ENCODE results near the gene COL4A2.
"Not testable (repeated sequence)": the region's sequence is repeated elsewhere in the genome, so short reads cannot be mapped to it uniquely, and the experiment has no call there.

COL4A2 gene

DNA sequence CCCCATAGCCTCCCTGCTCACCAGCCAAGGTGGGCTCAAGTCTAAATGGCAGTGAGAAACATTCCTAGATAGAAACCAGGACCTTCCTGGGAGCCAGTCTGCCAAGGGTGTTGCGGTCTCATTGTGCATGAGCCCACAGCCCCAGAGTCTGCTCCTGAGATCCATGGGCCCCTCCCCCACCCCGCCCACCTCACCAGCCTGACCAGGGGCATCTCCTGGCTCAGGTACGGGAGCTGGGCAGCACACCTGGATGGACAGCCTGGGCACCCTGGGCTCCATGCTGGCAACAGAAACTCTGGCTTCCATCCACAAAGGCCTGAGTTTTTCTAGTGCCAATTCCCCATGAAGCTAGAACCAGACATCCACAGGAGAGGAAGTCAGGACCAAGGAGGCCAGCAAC is 188.8 kb downstream of the COL4A2 start:
- DNase-seq (ENCODE audit: low read depth in 2 of 2), result no peak

- no peak for DNase-seq (ENCODE audit: low read depth in 2 of 2)
Observed at GRCh38 chr13:110496281-110496680, 189.2 kb downstream of the COL4A2 start.

GRCh38 chr13:110497003-110497402 is 189.9 kb downstream of the COL4A2 start:
- no peak for DNase-seq (ENCODE audit: low read depth in 2 of 2)

DNA sequence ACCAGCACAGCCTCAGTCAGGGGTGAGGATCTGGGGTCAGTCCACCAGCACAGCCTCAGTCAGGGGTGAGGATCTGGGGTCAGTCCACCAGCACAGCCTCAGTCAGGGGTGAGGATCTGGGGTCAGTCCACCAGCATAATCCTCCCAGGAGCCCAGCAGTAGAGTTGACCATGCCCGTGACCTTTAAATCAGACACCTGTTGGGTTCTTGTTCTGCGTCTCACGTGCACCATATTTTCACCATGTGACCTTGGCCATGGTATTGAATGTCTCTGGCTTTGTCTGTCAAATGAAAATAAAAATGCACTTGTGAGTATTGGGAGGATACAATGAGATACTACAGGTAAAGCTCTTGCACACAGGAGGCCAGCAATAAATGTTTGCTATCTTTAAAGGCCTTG is 190.8 kb downstream of the COL4A2 start:
- not testable (repeated sequence) for DNase-seq (ENCODE audit: low read depth in 2 of 2)

- no peak for DNase-seq (ENCODE audit: low read depth in 2 of 2)
Observed at GRCh38 chr13:110498327-110498726, 191.2 kb downstream of the COL4A2 start.

DNA sequence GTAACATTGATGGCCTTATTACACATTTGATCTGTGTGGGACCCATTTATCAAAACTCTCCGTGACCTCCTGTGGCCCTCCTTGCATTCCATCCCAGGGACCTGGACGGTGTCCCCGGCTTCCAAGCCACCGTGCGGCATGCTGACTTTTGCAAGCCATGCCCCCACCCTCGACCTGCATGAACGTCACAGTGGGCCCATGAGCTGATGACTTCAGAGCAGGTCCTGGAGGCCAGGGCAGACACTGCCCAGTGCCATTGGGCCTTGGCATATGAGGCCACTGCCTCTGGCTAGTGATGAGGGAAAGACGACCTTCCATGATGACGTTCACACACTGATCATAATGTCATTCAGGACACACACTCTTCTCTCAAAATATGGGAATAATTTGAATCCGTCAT is 191.7 kb downstream of the COL4A2 start:
- DNase-seq (ENCODE audit: low read depth in 2 of 2), result no peak

DNA sequence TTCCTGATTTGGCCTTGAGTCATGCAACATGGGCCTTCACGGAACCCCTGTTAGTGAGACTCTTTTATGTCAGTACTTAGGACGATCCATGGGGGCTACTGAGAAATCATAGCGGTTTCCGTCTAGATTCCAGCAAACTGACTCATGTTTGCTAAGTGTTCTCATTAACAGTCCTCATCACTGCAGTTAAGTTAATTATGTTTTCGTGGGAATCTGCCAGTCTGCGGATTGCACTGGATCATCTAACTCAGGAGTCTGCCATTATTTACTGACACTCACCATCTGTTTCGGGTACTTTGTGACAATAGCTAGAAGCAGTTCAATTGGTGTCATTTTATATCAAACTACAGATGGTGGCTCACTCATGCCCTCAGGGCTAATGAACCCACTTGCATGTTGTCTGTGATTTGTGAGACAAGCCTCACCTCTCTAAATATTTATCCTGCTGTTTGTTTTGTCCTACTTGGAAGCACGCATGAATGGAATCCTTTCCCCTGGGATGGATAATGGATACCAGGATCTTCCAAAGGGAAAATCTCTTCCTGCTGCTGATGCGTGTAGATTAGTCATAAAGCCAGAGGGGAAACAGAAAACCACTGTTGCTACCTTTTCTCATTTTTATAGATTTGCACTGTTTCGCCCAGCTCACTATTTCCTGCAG is 192.7 kb downstream of the COL4A2 start:
- DNase-seq (ENCODE audit: low read depth in 2 of 2), result peak; percentile 31 to 44

DNA sequence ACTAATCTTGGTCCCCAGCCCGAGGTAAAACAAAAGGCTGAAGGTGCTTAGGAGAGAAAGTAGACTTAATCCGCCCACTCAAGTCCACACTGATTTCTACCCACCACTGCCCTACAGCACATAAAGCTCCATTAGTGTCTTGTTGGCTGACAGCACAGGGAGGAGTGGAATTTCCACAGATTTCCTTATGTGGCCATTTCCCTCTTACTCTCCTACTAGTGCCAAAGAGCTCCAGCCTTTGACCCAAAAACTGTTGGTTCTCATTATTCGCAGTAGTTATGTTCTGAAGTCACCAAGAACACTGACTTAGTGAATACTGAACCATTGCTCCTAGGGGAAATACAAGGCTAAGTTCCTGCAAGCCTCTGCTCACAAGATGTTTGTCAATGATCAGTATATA is 193.3 kb downstream of the COL4A2 start:
- DNase-seq (ENCODE audit: low read depth in 2 of 2), result no peak

DNA sequence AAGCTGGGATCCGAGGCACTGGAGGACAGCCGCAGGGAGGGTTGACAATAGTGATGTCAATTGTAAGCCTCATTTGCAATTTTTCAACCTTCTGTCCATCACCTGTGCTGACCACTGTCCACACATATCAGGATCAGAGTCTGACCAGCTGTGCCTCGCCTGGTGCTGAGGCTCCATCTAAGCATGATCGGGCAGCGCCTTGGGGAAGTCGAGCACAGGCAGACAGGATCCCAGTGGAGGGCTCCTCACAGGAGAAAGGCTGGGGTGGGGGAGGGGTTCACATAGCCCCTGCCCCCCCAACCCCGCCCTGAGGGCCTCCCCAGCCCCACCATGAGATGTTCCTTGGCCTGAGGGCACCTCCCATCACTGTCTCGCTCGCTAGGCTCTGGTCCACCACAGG is 194.1 kb downstream of the COL4A2 start:
- no peak for DNase-seq (ENCODE audit: low read depth in 2 of 2)

GRCh38 chr13:110503037-110503901 is 196.2 kb downstream of the COL4A2 start:
- DNase-seq (ENCODE audit: low read depth in 2 of 2), result no peak

GRCh38 chr13:110503979-110504499 is 197.0 kb downstream of the COL4A2 start:
- DNase-seq (ENCODE audit: low read depth in 2 of 2), result no peak

DNA sequence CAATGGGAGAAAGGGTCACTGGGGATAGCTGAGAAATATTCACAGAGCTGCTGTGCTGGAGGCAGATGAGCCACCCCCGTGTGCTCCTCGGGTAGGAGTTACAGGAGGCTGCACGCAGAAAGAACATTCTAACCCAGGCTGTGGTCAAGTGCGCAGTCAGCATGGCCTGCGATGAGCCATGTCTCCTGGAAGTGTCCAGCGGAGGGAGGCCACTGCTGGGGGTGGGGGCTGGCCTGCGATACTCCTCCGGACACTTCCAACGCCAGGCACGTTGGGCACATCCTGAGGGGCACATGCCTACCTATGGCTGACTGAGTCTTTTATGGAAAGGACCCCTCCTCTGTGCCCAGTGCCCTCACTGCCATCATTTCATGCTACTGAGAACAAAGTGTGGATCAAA is 198.5 kb downstream of the COL4A2 start:
- no peak for DNase-seq (ENCODE audit: low read depth in 2 of 2)

GRCh38 chr13:110506396-110506795 is 199.3 kb downstream of the COL4A2 start:
- DNase-seq (ENCODE audit: low read depth in 2 of 2), result no peak

- no peak for DNase-seq (ENCODE audit: low read depth in 2 of 2)
Observed at GRCh38 chr13:110506859-110507566, 199.9 kb downstream of the COL4A2 start.

DNA sequence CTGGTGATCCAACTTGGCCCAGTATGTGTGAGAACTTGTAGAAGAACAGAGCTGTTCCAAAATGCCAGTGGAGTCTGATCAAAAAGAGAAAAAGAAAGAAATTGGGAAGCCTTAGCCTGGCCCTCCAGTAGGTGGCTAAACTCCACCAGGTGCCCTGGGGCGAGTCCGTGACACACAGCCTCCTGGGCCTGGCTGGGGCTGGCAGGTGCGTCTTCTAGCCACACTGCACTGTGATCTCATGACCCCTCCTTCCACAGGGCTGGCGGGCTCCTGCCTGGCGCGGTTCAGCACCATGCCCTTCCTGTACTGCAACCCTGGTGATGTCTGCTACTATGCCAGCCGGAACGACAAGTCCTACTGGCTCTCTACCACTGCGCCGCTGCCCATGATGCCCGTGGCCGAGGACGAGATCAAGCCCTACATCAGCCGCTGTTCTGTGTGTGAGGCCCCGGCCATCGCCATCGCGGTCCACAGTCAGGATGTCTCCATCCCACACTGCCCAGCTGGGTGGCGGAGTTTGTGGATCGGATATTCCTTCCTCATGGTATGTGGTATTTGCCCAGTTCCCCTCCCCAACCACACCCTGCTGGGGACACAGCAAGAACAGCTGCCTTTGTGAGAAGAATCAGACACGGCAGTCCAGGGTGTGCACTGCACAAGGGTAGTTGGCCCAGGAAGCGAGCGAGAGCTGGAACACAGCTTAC is 200.7 kb downstream of the COL4A2 start:
- no peak for DNase-seq (ENCODE audit: low read depth in 2 of 2)

GRCh38 chr13:110509478-110509926 is 202.4 kb downstream of the COL4A2 start:
- no peak for DNase-seq (ENCODE audit: low read depth in 2 of 2)

DNA sequence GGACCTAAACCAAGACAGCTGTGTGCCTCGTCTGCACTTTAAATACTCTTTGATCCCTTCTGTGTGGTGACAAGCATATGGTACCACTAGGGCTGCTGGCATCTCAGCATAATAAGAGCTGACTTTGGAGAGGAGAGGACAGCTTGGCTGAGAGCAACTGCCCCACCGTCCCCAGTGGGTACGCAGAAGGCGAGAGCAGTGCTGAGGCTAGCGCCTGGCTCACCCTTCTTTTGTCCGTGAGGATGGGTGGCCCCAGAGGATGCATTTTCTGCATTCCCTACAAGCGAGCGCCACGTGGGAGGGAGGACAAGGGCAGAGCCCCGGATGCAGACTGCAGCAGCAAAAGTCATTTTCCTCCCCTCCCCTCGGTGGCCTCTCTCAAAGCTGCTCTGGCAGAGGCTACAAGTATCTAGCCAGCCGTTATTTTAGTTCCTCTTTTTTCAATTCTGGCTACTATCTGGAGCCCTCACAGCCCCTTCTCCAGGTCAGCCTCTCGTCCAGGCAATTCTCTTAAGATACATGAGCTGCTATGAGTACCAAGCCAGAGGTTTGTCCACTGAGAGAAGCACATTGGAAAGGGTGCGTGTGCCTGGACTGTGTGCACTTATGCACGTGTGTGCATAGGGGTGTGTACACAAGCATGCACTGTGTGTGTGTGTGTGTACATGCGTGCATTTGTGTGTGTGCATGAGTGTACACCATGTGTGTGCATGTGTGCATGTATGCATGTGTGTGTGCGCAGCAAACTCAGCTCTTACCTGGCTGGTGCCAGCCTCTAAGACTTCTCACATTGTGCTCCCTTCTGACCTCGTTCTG is 203.1 kb downstream of the COL4A2 start:
- DNase-seq (ENCODE audit: low read depth in 2 of 2), result no peak

- no peak for DNase-seq (ENCODE audit: low read depth in 2 of 2)
Observed at GRCh38 chr13:110511509-110512181, 204.6 kb downstream of the COL4A2 start.

DNA sequence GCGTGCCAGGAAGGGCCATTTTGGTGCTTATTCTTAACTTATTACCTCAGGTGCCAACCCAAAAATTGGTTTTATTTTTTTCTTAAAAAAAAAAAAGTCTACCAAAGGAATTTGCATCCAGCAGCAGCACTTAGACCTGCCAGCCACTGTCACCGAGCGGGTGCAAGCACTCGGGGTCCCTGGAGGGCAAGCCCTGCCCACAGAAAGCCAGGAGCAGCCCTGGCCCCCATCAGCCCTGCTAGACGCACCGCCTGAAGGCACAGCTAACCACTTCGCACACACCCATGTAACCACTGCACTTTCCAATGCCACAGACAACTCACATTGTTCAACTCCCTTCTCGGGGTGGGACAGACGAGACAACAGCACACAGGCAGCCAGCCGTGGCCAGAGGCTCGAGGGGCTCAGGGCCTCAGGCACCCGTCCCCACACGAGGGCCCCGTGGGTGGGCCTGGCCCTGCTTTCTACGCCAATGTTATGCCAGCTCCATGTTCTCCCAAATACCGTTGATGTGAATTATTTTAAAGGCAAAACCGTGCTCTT is 205.2 kb downstream of the COL4A2 start:
- DNase-seq (ENCODE audit: low read depth in 2 of 2), result no peak

DNA sequence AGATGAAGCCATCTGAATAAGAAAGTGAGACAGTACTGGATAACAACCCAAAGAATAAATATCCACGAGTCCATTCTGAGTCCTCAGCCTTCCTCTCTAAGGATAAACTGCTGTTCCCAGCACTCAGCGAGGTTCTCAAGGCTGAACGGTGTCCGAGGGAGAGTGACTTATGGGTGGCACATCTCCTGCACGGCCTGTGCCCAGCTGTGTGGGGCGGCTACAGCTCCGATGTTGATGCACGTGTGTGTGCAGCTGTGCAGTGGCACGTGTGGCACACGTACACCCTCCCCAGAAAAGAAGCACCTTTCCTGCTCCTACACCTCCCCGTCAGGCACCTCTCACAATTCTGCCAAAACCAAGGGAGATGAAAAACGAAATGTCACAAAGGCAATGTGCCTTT is 209.4 kb downstream of the COL4A2 start:
- DNase-seq (ENCODE audit: low read depth in 2 of 2), result no peak
